ENCODE results near the gene EIF2S2. TPM values are rescaled to one million over a fixed set of nuclear protein-coding genes. Genes with fewer than 3 reads are reported as not detected.

EIF2S2 gene
- total RNA-seq, 1 donor = 115 TPM

DNA sequence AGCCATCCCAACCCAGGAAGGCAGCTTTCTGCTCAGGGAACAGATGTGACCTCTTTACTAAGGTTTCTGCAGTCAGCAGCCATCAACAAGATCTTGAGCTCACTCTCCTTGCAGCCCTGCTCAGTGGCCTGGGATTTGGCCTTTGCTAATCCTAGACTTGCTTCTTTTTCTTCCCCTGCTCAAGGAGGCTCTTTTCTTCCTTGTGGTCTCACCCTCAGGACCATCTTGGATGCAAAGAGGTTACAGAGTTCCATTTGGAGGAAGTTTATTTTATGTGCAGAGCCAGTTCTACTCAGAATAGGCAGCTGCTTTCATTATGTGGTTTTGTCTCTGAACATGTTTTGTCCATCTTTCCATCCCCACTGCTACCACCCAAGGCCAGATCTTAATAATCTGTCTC is 69.0 kb downstream of the EIF2S2 start:
- TF ChIP-seq, protein P1, sequence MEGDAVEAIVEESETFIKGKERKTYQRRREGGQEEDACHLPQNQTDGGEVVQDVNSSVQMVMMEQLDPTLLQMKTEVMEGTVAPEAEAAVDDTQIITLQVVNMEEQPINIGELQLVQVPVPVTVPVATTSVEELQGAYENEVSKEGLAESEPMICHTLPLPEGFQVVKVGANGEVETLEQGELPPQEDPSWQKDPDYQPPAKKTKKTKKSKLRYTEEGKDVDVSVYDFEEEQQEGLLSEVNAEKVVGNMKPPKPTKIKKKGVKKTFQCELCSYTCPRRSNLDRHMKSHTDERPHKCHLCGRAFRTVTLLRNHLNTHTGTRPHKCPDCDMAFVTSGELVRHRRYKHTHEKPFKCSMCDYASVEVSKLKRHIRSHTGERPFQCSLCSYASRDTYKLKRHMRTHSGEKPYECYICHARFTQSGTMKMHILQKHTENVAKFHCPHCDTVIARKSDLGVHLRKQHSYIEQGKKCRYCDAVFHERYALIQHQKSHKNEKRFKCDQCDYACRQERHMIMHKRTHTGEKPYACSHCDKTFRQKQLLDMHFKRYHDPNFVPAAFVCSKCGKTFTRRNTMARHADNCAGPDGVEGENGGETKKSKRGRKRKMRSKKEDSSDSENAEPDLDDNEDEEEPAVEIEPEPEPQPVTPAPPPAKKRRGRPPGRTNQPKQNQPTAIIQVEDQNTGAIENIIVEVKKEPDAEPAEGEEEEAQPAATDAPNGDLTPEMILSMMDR (IDR thresholded peaks at IDR 0.05; ENCODE audit: insufficient read depth, low read depth, low read length) = no peak
- DNase-seq (ENCODE audit: low read depth) = peak; percentile 35
- H3K4me3 ChIP-seq (ENCODE audit: low read depth, low read length) = no peak overlapping the region

DNA sequence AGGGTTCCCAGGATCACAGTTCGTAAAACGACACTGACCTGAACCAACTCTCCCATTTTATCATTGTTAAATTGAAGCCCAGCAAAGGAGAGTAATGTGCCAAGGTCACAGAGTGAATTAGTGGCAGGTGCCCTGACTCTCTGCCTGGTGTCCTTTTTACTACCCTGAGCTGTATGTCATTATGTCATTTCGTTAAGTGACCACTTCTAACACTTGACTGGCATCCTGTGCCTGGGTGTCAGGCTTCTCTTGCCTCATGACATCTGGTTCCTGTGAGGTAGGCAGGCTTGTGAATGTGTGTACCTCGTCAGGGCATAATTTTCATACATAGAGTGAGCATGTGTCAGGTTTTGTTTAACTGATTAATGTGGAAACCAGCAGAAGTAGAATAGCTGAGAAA is 69.8 kb downstream of the EIF2S2 start:
- no peak for DNase-seq (ENCODE audit: low read depth)
- no peak overlapping the region for H3K4me3 ChIP-seq (ENCODE audit: low read depth, low read length)
- TF ChIP-seq, protein P1 (IDR thresholded peaks at IDR 0.05; ENCODE audit: insufficient read depth, low read depth, low read length) = no peak

DNA sequence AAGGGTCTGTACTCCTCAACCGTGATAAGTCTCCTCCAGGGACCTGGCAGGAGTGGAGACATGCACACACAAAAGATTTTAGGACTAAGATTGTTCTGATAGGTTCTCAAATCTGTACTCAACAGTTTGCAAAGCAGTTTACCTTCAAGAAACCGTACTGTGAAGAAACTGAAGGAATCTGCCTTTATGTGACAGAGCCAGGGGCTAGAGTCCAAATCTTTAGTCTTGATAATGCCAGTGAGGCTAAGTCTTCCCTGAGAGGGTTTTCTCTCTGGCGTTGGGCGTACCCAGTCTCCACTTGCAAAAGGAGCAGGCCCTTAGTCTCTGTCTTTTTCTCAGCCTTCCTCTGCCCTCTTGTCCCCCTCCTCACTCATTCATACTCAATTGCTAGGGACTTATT is 70.8 kb downstream of the EIF2S2 start:
- H3K4me3 ChIP-seq (ENCODE audit: low read depth, low read length) = no peak overlapping the region
- no peak for DNase-seq (ENCODE audit: low read depth)
- TF ChIP-seq, protein P1 (IDR thresholded peaks at IDR 0.05; ENCODE audit: insufficient read depth, low read depth, low read length) = no peak

DNA sequence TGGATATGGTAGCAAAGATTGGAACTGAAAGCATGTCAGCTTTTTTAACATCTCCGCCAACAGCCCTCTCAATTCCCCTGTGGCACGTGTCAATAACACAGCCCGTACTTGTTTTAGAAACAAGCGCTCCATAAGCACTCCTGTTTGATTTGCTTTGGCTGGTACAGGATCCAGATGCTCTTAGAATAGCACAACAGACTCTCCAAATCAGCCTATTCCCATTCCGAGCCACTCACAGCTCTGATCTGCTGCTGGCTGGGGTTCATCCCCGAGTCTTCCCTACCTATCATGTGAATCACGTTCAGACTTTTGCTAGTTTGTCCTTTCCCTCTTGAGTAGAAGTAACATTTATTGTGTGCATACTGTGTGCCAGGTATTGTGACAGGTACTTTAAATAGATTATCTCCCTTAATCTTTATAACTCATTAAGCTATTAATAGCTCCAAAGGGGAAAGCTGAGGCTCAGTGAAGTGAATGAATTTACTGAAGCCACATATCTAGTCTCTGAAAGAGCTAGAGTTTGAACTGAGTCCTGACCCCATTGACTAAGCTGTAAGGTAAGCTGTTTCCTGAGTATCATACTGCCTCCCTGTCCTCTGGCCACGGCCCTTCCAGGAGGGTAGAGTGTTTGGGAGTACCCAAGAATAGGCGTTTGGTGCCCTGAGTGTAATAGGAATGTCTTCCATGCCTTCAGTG is 71.6 kb downstream of the EIF2S2 start:
- no peak overlapping the region for H3K4me3 ChIP-seq (ENCODE audit: low read depth, low read length)
- no peak for DNase-seq (ENCODE audit: low read depth)
- TF ChIP-seq, protein P1 (IDR thresholded peaks at IDR 0.05; ENCODE audit: insufficient read depth, low read depth, low read length) = no peak

Small RNAs within 50 kb of the gene (small RNA-seq; reads per million reads assigned to genes)
- not detected for gene MIR4755

Other genes starting within 250 kb of the EIF2S2 start
- 42.3 and 50.6 TPM in 2 replicates for gene RALY, start 118.3 kb downstream of the EIF2S2 start, total RNA-seq
- not detected in 2 replicates for gene ASIP, start 129.2 kb upstream of the EIF2S2 start, total RNA-seq
- 81.5 and 94.6 TPM in 2 replicates for gene AHCY, start 191.1 kb upstream of the EIF2S2 start, total RNA-seq